Osteoblast (primary cell): ENCODE data around the gene TECPR1. TPM values are rescaled to one million over a fixed set of nuclear protein-coding genes. Genes with fewer than 3 reads are reported as not detected.

Experiments used
- DNase-seq: peaks from one replicate; pipeline ENCODE4 v3.0.0; 2011; ENCODE audit warnings: low spot score, mixed read lengths; ENCODE audit not compliant: insufficient read length; ENCODE audit errors: missing footprints
- H2AFZ ChIP-seq: 2 replicates; pipeline ENCODE4 v1.6.0; 2011; ENCODE audit warnings: mild to moderate bottlenecking, low read length
- H3K27ac ChIP-seq: 2 replicates; pipeline ENCODE4 v1.5.1; 2011; ENCODE audit warnings: mild to moderate bottlenecking, low read depth, low read length, moderate library complexity
- H3K27me3 ChIP-seq: 2 replicates; pipeline ENCODE4 v1.6.0; 2012; ENCODE audit warnings: mild to moderate bottlenecking, control low read depth, inconsistent platforms, low read length, moderate library complexity; ENCODE audit not compliant: insufficient read depth
- H3K36me3 ChIP-seq: 2 replicates; pipeline ENCODE4 v1.5.1; 2011; ENCODE audit warnings: mild to moderate bottlenecking, low read length, control low read depth, moderate library complexity; ENCODE audit not compliant: insufficient read depth
- H3K4me1 ChIP-seq: 2 replicates; pipeline ENCODE4 v1.5.1; 2011; ENCODE audit warnings: mild to moderate bottlenecking, low read length, control low read depth, moderate library complexity; ENCODE audit not compliant: insufficient read depth
- H3K4me2 ChIP-seq: 2 replicates; pipeline ENCODE4 v1.6.0; 2011; ENCODE audit warnings: mild to moderate bottlenecking, low read length; ENCODE audit not compliant: insufficient read depth
- H3K4me3 ChIP-seq: fragments of 200-600 bp; sonication (generic); 3 replicates; pipeline ENCODE4 v1.5.1; 2012; ENCODE audit warnings: mild to moderate bottlenecking, low read length, inconsistent platforms; ENCODE audit not compliant: insufficient read depth
- H3K79me2 ChIP-seq: 2 replicates; pipeline ENCODE4 v1.6.0; 2012; ENCODE audit warnings: mild to moderate bottlenecking, low read length, control low read depth, inconsistent platforms; ENCODE audit not compliant: insufficient read depth
- H3K9me3 ChIP-seq: 2 replicates; pipeline ENCODE4 v1.5.1; 2011; ENCODE audit warnings: low read depth, low read length, control low read depth
- H4K20me1 ChIP-seq: 2 replicates; pipeline ENCODE4 v1.6.0; 2012; ENCODE audit warnings: mild to moderate bottlenecking, low read length, control low read depth; ENCODE audit not compliant: insufficient read depth
- total RNA-seq: library from RNA; depleted of rRNA; stranded (reverse); fragments of >200 nt; gene quantifications from 2 replicates; pipeline ENCODE4 v1.2.3, GENCODE V29; 2012
- TF ChIP-seq, protein P1 (sequence below): IDR thresholded peaks from 2 replicates; pipeline ENCODE4 v1.5.1; 2011; ENCODE audit warnings: mild to moderate bottlenecking, low read depth, low read length, moderate library complexity; ENCODE audit errors: extremely low read depth

TECPR1 gene
- total RNA-seq, 1 donor = 20.3 TPM

DNA sequence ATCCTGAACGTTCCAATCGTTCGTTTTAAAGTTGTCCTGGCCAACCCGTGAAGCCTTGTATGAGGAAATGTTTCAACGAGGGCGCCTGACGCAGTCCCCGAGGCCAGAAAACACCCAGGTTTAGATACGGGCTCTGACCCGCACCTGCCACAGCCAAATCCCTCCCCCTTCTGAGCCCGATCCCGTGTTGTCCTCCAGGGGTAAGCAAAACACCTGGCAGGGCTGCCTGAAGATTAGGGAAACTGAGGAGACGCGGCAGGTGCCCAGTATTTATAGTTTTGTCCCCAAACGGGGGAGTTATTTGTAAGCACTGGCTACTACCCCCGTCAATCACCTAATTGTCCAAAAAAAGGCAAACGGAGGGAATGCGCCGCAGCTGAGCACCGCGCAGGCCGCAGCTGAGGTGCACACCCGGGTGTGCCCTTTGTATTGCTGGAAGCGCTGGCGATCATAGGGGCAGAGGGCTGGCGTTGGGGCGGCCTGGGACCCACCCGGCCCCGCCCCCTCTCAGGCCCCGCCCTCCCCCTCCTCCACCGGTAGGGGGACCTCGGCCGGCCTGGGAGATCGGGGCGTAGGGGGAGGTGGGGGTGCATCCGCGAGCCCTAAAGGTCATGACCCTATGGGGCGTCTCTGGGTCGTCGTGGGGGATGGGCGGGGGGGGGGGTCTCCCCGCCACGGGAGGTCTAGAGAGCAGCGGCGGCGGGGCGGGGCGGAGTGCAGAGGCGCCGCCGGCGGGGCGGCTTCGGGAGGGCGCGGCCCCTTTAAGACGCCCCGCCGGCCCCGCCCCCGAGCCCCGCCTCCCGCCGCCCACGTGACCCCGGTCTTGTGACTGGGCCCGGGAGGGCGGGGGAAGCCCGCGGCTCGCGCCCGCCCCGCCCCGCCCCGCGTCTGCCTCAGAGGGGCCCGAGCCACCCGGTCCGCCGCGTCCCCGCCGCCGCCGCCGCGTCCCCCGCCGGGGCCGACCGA lies 29.0 kb upstream of the TECPR1 start, which contains the start of gene BRI3:
Gene BRI3, plus strand, starts transcription at position 896 of the 966 bp plus-strand sequence. CDS start 110 bp downstream, outside the sequence.
- Histone ChIP-seq H4K20me1 (peaks cover 21% of the 10 kb centered on the region), H3K27ac (peak within 1 kb of the TSS; percentile 92), H3K79me2 (peaks cover 44% of the 10 kb centered on the region), H3K9me3 (no peaks in the 10 kb centered on the region), H3K4me2 (peak within 1 kb of the TSS; percentile 96), H3K27me3 (no peaks in the 10 kb centered on the region), H3K36me3 (no peaks in the 10 kb centered on the region), H3K4me1 (peaks cover 42% of the 10 kb centered on the region), H2AFZ (peak within 1 kb of the TSS; percentile 36), H3K4me3 (peak within 1 kb of the TSS; percentile 95)
- peak; percentile 99 for DNase-seq
- TF ChIP-seq, protein P1, sequence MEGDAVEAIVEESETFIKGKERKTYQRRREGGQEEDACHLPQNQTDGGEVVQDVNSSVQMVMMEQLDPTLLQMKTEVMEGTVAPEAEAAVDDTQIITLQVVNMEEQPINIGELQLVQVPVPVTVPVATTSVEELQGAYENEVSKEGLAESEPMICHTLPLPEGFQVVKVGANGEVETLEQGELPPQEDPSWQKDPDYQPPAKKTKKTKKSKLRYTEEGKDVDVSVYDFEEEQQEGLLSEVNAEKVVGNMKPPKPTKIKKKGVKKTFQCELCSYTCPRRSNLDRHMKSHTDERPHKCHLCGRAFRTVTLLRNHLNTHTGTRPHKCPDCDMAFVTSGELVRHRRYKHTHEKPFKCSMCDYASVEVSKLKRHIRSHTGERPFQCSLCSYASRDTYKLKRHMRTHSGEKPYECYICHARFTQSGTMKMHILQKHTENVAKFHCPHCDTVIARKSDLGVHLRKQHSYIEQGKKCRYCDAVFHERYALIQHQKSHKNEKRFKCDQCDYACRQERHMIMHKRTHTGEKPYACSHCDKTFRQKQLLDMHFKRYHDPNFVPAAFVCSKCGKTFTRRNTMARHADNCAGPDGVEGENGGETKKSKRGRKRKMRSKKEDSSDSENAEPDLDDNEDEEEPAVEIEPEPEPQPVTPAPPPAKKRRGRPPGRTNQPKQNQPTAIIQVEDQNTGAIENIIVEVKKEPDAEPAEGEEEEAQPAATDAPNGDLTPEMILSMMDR = no peak

DNA sequence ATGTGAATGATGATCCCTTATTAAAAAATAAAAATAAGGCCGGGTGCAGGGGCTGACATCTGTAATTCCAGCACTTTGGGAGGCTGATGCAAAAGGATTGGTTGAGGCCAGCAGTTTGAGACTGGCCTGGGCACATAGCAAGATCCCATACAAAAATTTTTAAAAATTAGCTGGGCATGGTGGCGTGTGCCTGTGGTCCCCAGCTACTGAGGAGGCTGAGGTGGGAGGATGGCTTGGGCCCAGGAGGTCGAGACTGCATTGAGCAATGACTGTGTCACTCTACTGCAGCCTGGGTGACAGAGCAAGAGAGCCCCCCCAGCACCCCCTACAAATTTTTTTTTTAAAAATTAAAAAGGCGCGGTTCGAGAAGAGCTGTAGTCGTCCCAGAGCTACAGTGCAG lies 28.3 kb upstream of the TECPR1 start:
- Histone ChIP-seq H3K4me1 (peaks cover 35% of the 10 kb centered on the region), H4K20me1 (peaks cover 21% of the 10 kb centered on the region), H3K9me3 (no peaks in the 10 kb centered on the region), H2AFZ (no peak overlapping the region), H3K4me3 (peak overlapping the region; percentile 75), H3K36me3 (no peaks in the 10 kb centered on the region), H3K27ac (no peak overlapping the region), H3K79me2 (peaks cover 36% of the 10 kb centered on the region), H3K27me3 (no peaks in the 10 kb centered on the region), H3K4me2 (peak overlapping the region; percentile 96)
- DNase-seq = no peak
- TF ChIP-seq, protein P1 = no peak

DNA sequence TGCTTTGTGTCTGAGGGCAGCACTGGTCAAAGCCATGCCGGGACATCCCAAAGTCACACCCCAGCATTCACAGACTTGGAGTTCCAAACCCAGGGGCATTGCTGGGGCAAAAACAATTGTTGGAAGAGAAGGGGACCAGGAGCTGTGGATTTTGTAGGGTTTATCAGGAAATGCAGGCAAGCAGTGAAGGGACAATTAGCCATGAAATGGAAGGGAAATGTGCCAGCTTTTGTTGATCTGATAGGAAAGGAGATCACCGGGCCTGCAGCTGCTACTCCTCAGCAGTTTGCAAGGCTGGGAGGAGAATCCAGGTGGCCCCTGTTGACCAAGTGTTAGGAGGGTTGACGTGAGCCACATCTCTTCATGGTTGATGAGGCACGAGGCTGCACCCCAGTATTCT lies 26.9 kb upstream of the TECPR1 start:
- peaks cover 17% of the 10 kb centered on the region for H4K20me1 ChIP-seq
- TF ChIP-seq, protein P1 = no peak
- no peak overlapping the region for H3K27ac ChIP-seq
- H3K4me1 ChIP-seq = peaks cover 21% of the 10 kb centered on the region
- no peaks in the 10 kb centered on the region for H3K27me3 ChIP-seq
- no peaks in the 10 kb centered on the region for H3K9me3 ChIP-seq
- no peak overlapping the region for H2AFZ ChIP-seq
- H3K4me3 ChIP-seq = no peak overlapping the region
- peaks cover 22% of the 10 kb centered on the region for H3K79me2 ChIP-seq
- H3K36me3 ChIP-seq = no peaks in the 10 kb centered on the region
- DNase-seq = peak; percentile 25
- H3K4me2 ChIP-seq = no peak overlapping the region

DNA sequence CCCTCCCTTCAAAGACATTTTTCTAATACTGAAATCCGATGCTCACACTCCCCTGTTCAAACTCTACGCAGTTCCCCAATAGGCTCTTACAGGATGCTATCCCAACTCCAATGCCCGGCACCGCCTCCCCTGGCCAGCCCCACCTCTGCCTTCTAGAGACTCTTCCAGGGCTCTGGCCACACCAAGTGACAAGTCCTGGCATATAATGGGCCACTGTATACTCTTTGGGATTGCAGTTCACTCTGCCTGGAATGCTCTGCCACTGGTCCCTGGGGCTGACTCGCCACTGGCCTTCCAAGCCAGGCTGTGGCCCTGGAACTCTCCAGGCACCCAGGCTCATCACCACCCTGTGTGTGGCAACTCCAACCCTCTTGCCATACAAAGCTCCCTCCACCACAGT lies 26.4 kb upstream of the TECPR1 start:
- Histone ChIP-seq H3K27ac (no peak overlapping the region), H3K4me1 (peaks cover 16% of the 10 kb centered on the region), H3K79me2 (peaks cover 17% of the 10 kb centered on the region), H3K36me3 (no peaks in the 10 kb centered on the region), H3K4me3 (no peak overlapping the region), H4K20me1 (peaks cover 11% of the 10 kb centered on the region), H2AFZ (no peak overlapping the region), H3K27me3 (no peaks in the 10 kb centered on the region), H3K4me2 (no peak overlapping the region), H3K9me3 (no peaks in the 10 kb centered on the region)
- TF ChIP-seq, protein P1 = no peak
- DNase-seq = peak; percentile 73
